ENCODE results near the gene IP6K1. TPM values are rescaled to one million over a fixed set of nuclear protein-coding genes. Genes with fewer than 3 reads are reported as not detected.

The IP6K1 gene
- polyA plus RNA-seq, 1 donor from 2014 or later: 28.7 TPM

DNA sequence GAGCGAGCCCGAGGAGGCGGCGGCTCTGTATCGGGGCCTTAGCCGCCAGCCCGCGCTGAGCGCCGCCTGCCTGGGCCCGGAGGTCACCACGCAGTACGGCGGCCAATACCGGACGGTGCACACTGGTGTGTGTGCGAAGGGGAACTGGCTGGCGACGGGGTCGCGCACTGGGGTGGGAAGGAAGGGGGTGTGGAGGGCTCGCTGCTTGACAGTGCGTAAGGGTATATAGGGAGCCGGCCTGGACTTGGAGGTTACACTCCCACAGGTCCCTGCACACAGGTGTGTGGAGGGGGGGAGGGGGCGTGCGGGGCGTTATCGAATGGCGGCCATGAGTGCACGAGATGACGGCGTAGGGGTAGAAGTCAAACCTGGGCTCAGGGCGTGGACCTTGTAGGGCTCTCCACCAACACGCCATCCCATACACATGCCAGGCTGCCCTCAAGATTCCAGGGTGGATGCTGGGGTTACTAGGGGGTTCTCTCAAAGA, 111.8 kb downstream of the IP6K1 start:
- Mint-ChIP-seq H3K9me3 (peaks cover 0 to 1% (median 0%) of the 10 kb centered on the region in 3 donors), H3K4me3 (peak overlapping the region; percentile 93 to 97 (median 94)), H3K36me3 (peaks cover 3% of the 10 kb centered on the region), H3K4me1 (peaks cover 13 to 19% (median 17%) of the 10 kb centered on the region in 3 donors), H3K27me3 (no peaks in the 10 kb centered on the region), H3K27ac (peak overlapping the region in 2 of 3 donors; percentile 19 to 93)

Other genes with a start within 250 kb of the IP6K1 start
- 0.05 TPM for gene BSN, start 232.1 kb downstream of the IP6K1 start, polyA plus RNA-seq
- 84.5 TPM for gene APEH, start 112.2 kb downstream of the IP6K1 start, polyA plus RNA-seq
- gene MST1, start 97.1 kb downstream of the IP6K1 start, polyA plus RNA-seq: 1.3 TPM
- 19.7 TPM for gene RNF123, start 97.0 kb downstream of the IP6K1 start, polyA plus RNA-seq
- 1.5 TPM for gene AMIGO3, start 66.9 kb downstream of the IP6K1 start, polyA plus RNA-seq
- gene GMPPB, start 62.6 kb downstream of the IP6K1 start, polyA plus RNA-seq: 27.5 TPM
- not detected for gene CDHR4, start 13.3 kb upstream of the IP6K1 start, polyA plus RNA-seq
- 35.5 TPM for gene INKA1, start 16.7 kb upstream of the IP6K1 start, polyA plus RNA-seq
- 61.5 TPM for gene UBA7, start 27.4 kb upstream of the IP6K1 start, polyA plus RNA-seq
- gene TRAIP, start 70.0 kb upstream of the IP6K1 start, polyA plus RNA-seq: 5.4 TPM
- gene CAMKV, start 83.4 kb upstream of the IP6K1 start, polyA plus RNA-seq: not detected
- gene MST1R, start 117.3 kb upstream of the IP6K1 start, polyA plus RNA-seq: 1.2 TPM
- gene MON1A, start 143.3 kb upstream of the IP6K1 start, polyA plus RNA-seq: 12.1 TPM
- 65.1 TPM for gene RBM6, start 153.6 kb upstream of the IP6K1 start, polyA plus RNA-seq